Measurements from ENCODE around the gene LRRC53.

The LRRC53 gene, protein sequence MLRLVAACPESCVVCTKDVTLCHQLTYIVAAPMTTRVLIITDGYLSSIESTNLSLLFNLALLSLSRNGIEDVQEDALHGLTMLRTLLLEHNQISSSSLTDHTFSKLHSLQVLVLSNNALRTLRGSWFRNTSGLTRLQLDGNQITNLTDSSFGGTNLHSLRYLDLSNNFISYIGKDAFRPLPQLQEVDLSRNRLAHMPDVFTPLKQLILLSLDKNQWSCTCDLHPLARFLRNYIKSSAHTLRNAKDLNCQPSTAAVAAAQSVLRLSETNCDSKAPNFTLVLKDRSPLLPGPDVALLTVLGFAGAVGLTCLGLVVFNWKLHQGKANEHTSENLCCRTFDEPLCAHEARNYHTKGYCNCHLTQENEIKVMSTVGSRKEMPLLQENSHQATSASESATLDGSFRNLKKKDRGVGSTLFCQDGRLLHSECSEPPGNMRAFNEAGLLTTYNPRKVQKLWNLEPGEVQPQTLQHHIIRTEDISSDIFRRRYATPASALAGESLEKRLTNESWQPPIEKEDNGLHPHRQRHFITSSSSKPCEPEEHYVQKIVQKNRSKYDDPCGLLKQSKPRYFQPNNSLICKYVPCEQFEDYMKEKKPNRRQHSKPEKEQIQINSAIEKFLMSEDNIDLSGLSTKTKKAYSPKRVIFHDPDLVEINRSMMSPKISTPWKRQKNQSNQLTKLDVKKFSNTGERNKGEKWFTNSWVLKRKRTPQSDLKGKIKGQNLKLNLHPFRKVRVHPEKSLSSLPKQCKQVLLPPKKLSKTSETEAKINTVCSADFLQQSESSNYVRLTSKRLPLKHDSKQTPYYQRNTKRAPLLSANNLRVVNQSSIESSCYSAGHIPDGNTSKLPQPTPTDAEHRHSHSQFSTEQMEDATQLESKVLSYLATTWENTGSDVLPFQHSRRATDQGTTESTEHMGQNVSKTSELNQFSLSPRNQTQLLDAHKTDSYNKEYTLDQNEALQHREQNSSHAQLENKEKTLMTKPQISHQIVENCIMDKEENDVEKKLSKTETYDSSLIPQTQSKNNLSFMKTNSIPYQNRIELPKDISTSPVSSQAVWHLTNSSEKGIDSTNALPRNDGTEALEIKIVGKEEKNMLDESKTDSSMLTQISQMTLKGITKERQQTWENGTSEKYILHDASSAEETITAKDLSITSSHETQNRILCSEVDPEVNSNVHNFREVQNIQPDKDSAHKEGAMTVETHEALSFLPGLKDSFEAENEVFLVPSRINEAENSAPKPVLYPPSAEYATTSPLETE

DNA sequence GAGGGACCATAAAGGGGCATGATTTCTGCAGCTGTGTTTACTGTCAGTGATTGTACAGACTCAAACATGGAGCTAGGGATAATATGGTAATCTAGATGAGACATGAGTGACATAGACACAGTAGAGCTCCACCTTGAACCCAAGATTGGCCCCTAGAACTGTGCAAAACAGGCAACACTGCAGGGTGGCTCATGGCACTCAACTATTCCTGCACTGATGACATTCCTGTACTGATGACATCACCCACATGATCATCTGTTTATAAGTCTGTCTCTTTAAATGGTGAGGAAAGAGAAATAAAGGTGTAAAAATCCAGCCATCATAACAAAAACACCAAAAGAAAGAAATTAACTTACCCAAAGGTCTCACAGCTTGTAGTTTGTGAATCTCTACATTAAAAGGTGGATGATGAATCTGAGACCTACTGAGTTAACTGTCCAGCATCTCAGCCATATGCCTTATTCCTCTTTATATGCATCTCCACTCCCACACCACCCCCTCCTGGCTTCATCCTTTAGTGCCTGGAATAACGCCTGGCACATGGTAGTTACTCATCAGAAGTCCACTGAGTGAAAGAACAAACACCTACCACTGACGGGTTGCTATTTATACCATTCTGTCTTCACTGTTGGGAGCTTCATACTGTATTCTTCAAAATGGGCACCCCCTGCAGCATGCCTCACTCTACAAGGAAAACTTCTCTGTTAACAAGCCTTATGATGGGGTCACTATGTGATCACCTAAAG lies at the start of gene LRRC53:
TSS of gene LRRC53 (minus strand) at position 442 of the 746 bp plus-strand sequence. CDS start 29,262 bp downstream, outside the sequence.
- no peak for DNase-seq (ENCODE audit: low read depth)

GRCh38 chr1:74549932-74550331 lies 37.5 kb upstream of the LRRC53 start:
- no peak for DNase-seq (ENCODE audit: low read depth)

GRCh38 chr1:74548961-74549750 lies 36.7 kb upstream of the LRRC53 start:
- no peak for DNase-seq (ENCODE audit: low read depth)

GRCh38 chr1:74545821-74546220 lies 33.4 kb upstream of the LRRC53 start:
- DNase-seq (ENCODE audit: low read depth): no peak

DNA sequence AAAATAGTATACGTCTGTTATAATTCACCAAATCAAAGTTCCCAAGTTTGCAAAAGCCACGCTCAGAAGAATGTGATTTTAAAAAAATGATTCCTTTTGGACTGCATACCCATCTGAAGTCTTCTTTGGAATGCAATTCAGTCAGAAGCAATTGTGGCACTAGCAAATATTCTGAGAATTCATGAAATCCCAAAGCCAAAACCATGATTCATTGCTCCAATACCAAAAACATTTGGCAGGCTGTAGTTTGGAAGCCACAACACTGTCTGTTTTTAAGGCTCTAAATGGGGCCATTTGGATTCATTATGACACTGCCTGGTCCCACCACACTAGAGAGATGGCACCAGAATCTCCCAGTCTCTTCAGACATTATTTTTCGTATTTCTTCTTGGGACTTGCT lies 21.8 kb upstream of the LRRC53 start:
- DNase-seq (ENCODE audit: low read depth): no peak

GRCh38 chr1:74531796-74532195 lies 19.4 kb upstream of the LRRC53 start:
- DNase-seq (ENCODE audit: low read depth): no peak

DNA sequence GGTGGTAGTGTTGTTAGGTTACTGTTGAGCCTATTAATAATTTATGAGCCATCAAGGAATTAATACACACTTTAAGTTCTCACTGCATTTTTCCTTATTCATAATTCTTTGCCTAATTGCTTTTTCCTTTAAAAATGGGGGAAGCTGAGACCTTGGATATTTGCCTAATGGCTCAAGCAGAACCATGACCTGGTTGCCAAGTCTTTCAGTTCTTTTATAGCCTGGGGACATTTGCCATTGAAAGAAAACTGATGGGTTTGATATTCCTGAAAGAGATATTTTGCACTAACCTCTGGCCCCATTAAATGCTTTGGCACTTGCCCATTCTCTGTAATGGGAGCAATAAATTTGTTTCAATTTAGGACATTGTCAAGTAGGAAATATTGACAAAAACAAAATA lies 18.5 kb upstream of the LRRC53 start:
- DNase-seq (ENCODE audit: low read depth): no peak

DNA sequence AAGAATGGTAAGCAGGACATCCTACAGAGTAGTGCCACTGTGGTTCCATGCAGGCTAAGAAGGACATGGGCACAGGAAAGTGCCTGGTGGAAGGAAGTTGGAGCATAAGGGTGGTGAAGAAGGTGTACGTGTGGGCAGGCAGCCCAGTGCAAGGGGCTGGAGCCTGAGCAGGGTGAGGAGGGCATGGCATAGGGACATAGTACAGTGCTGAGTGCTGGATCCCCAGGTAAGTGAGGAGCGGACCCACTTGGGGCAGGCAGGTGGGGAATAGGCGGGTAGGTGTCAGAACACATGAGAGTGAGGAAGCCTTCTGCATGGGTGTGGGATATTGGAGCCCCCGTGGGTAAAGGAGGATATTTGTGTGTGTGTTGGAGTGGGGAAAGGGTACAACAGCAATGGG lies 15.7 kb upstream of the LRRC53 start:
- no peak for DNase-seq (ENCODE audit: low read depth)

GRCh38 chr1:74526708-74527107 lies 14.3 kb upstream of the LRRC53 start:
- no peak for DNase-seq (ENCODE audit: low read depth)

GRCh38 chr1:74523873-74524480 lies 11.6 kb upstream of the LRRC53 start:
- no peak for DNase-seq (ENCODE audit: low read depth)

DNA sequence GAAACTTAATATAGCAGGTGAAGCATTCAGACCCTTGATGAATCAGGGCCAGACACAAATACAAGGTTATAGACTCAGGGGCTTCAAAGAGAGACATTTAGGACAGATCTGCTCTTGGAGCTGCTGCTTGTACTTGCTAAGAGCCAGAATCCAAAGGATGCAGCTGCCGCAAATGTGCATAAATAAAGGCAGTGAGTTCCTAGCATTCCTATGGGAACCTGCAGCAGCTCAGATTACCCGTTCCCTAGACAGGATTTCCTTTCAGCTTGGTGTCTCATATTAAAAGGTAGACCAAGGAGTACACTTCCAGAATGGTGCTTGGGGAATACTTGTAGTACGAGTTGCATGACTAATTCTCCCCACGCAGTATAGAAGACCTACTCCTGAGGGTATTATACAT lies 9.7 kb upstream of the LRRC53 start:
- no peak for DNase-seq (ENCODE audit: low read depth)

DNA sequence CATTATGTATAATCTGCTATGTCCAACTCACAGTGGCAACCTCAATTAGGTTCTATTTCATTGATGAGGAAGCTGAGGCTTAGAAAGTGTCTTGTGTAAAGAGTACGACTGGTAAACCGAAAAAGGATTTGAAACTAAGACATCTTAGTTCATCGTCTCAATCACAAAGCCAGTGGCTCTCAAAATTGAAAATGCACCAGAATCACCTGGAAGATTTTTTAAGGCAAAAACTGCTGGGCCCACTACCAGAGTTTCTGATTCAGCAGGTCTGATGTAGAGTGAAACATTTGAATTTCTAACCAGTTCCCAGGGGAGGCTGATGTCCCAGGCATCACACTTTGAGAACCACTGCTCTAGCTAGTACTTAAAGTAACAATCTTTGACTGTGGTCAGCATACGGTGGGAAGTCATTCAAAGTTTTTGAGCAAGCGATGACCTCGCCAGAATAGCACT lies 5.2 kb upstream of the LRRC53 start:
- no peak for DNase-seq (ENCODE audit: low read depth)

DNA sequence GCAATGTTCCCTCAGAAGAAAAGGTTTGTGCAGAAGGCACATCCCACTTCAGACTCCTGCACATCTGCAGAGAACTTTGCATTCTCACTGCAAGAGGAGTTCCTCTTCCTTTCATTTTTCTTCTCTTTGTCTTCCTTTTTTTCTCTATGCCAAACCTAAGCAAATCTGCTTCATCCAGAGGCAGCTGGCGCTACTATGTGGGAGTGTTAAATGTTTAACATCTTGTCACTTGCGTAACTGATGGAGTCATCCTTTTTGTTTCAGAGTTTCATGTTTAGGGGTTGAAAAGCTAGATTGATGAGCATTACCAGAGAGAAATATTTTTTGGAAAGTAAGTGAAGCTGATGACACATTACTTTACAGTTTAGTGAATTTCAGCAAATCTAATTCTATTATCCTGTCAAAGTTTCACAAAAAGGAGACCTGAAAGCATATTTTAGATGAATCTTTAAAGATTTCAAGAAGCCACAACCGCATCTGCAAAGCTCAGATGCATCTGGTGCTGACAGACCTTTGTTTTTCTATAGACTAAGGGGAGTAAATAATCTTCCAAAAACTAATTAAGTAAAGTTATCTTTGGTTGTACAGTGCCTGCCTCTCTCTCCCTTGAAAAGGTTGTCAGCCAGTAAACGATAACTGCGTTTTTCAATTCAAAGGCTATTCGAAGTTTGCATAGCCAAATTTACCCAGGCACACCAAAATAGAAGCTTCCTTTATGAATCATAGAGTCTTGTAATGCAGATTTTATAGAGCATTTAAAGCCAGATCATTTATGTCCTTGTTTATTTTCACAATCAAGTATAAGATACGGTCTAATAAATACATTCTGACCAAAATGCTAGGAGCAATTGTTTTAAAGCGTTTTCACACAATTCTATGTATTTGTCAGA lies 1.2 kb upstream of the LRRC53 start:
- DNase-seq (ENCODE audit: low read depth): no peak

GRCh38 chr1:74508449-74508848 lies 4.0 kb downstream of the LRRC53 start:
- no peak for DNase-seq (ENCODE audit: low read depth)

- DNase-seq (ENCODE audit: low read depth): no peak
Observed at GRCh38 chr1:74505928-74506710, 6.3 kb downstream of the LRRC53 start.

GRCh38 chr1:74504933-74505512 lies 7.4 kb downstream of the LRRC53 start:
- no peak for DNase-seq (ENCODE audit: low read depth)

GRCh38 chr1:74504125-74504932 lies 8.1 kb downstream of the LRRC53 start:
- no peak for DNase-seq (ENCODE audit: low read depth)
